Fibroblast of the aortic adventitia (primary cell): ENCODE data around the gene CHADL. TPM values are rescaled to one million over a fixed set of nuclear protein-coding genes. Genes with fewer than 3 reads are reported as not detected.

Source experiments
- DNase-seq: peaks from one replicate; pipeline ENCODE4 v3.0.0-alpha.2; 2010; ENCODE audit warnings: low read depth
- H3K4me3 ChIP-seq: 2 replicates; pipeline ENCODE4 v1.5.1; 2011; ENCODE audit warnings: low read depth, mild to moderate bottlenecking, control low read depth, low read length, moderate library complexity
- total RNA-seq: library from RNA; depleted of rRNA; stranded (reverse); fragments of >200 nt; gene quantifications from 2 replicates; pipeline ENCODE4 v1.2.3, GENCODE V29; 2012; ENCODE audit warnings: low replicate concordance
- TF ChIP-seq, protein P1 (sequence below): IDR thresholded peaks from 2 replicates; pipeline ENCODE4 v1.5.1; 2011; ENCODE audit warnings: mild to moderate bottlenecking, low read length, control low read depth, inconsistent platforms; ENCODE audit not compliant: insufficient read depth

Gene CHADL, protein sequence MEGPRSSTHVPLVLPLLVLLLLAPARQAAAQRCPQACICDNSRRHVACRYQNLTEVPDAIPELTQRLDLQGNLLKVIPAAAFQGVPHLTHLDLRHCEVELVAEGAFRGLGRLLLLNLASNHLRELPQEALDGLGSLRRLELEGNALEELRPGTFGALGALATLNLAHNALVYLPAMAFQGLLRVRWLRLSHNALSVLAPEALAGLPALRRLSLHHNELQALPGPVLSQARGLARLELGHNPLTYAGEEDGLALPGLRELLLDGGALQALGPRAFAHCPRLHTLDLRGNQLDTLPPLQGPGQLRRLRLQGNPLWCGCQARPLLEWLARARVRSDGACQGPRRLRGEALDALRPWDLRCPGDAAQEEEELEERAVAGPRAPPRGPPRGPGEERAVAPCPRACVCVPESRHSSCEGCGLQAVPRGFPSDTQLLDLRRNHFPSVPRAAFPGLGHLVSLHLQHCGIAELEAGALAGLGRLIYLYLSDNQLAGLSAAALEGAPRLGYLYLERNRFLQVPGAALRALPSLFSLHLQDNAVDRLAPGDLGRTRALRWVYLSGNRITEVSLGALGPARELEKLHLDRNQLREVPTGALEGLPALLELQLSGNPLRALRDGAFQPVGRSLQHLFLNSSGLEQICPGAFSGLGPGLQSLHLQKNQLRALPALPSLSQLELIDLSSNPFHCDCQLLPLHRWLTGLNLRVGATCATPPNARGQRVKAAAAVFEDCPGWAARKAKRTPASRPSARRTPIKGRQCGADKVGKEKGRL
- total RNA-seq: 0.99 and 1.6 TPM in 2 replicates

DNA sequence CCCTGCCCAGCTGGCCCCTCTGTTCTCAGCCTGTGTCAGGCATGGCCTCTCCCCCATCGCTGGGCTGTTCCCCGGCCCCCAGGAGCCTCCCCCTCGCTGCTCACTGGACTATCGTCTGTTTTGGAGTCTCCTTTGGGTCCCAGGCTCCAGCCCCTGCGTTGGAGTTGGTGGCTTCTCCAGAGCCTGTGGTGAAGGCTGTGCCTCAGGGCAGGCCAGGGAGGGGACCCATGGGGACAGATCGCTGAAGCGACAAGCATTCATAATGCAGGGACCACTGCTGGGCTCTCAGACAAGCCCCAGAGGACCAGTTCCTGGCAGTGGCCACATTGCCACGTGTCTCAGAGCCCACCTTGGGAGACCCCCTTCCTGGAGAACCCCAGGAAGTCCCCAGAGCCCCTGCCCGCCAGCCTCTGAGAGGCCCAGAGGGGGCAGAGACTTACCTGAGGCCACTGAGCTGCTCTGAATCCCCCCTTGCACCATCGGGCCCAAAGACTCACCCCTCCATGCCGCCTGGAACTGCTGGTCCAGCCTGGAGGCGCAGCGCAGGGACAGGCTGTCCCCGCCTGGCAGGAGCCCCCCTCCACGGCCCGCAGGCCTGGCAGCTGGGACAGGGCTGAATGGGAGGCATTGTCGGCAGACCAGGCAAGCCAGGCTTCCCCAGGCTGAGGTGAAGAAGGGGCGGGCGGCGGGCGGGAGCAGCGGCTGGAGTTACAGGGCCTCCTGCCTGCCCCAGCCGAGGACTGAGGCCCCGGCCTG is at the start of gene CHADL:
CHADL (minus strand) TSS at position 555 of the 756 bp plus-strand sequence; CDS start at position 505, 50 bp downstream.
- TF ChIP-seq, protein P1, sequence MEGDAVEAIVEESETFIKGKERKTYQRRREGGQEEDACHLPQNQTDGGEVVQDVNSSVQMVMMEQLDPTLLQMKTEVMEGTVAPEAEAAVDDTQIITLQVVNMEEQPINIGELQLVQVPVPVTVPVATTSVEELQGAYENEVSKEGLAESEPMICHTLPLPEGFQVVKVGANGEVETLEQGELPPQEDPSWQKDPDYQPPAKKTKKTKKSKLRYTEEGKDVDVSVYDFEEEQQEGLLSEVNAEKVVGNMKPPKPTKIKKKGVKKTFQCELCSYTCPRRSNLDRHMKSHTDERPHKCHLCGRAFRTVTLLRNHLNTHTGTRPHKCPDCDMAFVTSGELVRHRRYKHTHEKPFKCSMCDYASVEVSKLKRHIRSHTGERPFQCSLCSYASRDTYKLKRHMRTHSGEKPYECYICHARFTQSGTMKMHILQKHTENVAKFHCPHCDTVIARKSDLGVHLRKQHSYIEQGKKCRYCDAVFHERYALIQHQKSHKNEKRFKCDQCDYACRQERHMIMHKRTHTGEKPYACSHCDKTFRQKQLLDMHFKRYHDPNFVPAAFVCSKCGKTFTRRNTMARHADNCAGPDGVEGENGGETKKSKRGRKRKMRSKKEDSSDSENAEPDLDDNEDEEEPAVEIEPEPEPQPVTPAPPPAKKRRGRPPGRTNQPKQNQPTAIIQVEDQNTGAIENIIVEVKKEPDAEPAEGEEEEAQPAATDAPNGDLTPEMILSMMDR: no peak
- no peak within 1 kb of the TSS for H3K4me3 ChIP-seq
- DNase-seq: no peak

DNA sequence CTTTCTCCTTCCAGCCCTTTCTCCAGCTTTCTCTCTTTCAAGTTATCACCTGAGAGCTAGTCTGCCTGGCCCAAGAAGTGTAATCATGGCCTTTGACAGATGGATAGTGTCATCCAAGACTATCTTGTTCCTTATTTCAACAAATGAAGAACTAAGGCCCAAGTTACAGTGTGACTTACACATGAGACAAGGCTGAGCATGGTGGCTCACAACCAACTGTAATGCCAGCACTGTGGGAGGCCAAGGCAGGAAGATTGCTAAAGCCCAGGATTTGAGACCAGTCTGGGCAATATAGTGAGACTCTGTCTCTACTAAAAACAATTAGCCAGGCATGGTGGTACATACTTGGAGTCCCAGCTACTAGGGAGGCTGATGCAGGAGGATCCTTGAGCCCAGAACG is 48.9 kb upstream of the CHADL start:
- TF ChIP-seq, protein P1: no peak
- no peak overlapping the region for H3K4me3 ChIP-seq
- DNase-seq: peak; percentile 17

DNA sequence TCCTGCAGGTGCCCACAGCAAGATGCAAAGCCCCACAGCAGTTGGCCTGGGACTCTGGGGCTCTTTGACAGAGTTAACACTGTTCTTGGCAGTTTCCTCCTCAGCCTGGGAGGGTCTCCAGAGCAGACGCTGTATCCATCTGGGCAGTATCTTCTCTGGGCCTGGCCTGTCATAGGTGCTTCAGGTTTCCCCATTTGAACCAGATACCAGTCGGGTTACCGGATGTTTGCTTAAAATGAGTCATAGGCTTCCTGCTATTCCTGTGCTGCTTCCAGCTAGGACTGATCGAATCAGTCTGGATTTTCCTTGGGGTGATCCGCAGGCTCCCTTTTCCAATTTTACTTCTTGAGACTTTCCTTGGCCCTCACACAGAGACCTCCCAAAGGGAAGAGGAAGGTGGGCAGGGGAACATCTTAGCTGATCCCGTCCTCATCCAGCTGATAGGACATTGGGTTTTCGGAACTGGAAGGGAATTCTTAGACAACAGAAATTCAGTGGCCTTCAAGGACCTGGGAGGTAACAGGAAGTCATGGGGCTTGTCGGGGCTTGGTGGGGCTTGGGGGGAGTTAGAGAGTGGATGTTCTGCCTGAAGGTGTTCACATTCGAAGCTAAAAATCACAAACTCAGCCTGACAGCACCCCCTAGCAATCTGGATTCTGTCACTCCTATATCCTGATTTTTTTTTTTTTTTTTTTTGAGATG is 47.7 kb upstream of the CHADL start:
- peak; percentile 82 for DNase-seq
- TF ChIP-seq, protein P1: no peak
- no peak overlapping the region for H3K4me3 ChIP-seq

DNA sequence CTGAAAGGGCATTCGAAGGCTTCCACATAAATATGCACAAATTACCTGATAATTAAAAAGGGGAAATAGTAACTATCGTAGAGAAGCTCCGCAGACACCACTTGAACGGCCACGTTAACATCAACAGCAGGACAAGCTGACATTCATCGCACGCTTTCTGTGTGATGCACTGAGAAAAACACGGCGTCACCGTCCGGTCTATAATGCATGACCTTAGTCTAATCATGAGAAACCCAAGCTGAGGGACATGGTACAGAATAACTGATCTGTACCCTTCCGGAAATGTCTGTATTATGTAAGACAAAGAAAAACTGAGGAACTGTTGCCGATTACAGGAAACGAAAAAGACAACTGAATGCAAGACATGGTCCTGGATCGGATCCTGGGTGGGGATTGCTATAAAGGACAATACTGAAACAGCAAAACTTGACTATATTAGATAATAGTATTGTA is 45.9 kb upstream of the CHADL start:
- DNase-seq: peak; percentile 45
- TF ChIP-seq, protein P1: no peak
- H3K4me3 ChIP-seq: peak overlapping the region; percentile 65

DNA sequence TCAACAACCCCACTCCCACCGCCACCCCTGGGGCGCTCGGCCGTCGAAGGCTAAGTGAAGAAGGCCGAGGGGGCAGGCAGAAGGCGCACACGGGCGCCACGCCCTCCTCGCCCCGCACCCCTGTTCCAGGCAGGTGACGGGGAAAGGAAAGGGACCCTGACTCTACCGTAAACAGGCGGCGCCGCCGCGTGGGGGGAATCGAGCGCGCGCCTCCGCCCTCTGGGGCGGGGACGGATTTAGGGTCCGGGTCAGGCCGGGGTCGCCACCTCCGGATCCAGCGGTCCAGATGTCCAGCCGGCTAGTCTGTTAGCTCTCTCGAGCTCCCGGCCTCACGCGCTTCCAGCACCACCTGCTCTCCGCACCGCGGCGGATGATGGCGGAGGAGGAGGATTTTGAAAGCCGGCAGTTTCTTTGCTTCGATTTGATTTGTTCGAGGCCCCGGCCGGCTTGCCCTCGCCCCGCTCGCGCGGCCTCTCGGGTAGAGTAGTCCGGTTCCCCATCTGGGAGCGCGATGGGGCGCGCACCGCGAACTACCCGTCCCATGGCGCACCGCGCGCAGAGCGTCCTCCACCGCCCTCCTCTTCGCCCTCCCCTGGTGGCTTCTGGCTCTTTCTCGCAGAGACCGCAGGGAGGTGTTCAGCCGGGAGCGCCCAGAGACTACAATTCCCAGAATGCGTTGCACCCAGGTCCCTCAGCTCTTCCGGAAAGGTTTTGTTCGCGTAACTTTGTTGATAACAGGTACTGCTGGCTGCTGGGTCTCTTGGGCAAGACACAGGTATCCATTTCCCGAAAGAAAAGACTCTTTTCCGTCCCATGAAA is 45.3 kb upstream of the CHADL start, which contains the start of gene RANGAP1:
RANGAP1 (minus strand) TSS at position 368 of the 819 bp plus-strand sequence. CDS start 5,143 bp downstream, outside the sequence.
- TF ChIP-seq, protein P1: peak; percentile 37
- DNase-seq: peak; percentile 97
- peak within 1 kb of the TSS; percentile 86 for H3K4me3 ChIP-seq
